Fibroblast of lung (primary cell): ENCODE data around the gene ABCB9. TPM values are rescaled to one million over a fixed set of nuclear protein-coding genes. Genes with fewer than 3 reads are reported as not detected.

Experiments used
- DNase-seq, 2 donors: peaks; one replicate each; pipeline versions ENCODE4 v3.0.0 to v3.0.0-alpha.2; 2010; ENCODE audit warnings: low read depth in 2 of 2
- H2AFZ ChIP-seq: 2 replicates; pipeline ENCODE4 v1.5.1; 2012; ENCODE audit warnings: low read length, control low read depth, inconsistent platforms
- H3K27ac ChIP-seq: 2 replicates; pipeline ENCODE4 v1.5.1; 2011; ENCODE audit warnings: low read length, control low read depth; ENCODE audit not compliant: insufficient read depth
- H3K27me3 ChIP-seq: 2 replicates; pipeline ENCODE4 v1.5.1; 2011; ENCODE audit warnings: mild to moderate bottlenecking, low read length; ENCODE audit not compliant: control insufficient read depth, insufficient read depth
- H3K36me3 ChIP-seq: 2 replicates; pipeline ENCODE4 v1.5.1; 2011; ENCODE audit warnings: low read length; ENCODE audit not compliant: control insufficient read depth, insufficient read depth
- H3K4me1 ChIP-seq: 2 replicates; pipeline ENCODE4 v1.5.1; 2011; ENCODE audit warnings: low read length; ENCODE audit not compliant: control insufficient read depth, insufficient read depth; ENCODE audit errors: extremely low read depth
- H3K4me2 ChIP-seq: 2 replicates; pipeline ENCODE4 v1.5.1; 2011; ENCODE audit warnings: low read length, control low read depth; ENCODE audit not compliant: insufficient read depth; ENCODE audit errors: extremely low read depth
- H3K4me3 ChIP-seq, 4 experiments: fragments of 200-600 bp in 1 of 4; sonication (generic) in 1 of 4; replicated peaks in 1 of 4; 2 replicates each; pipeline ENCODE4 v1.5.1; 2011 to 2016; ENCODE audit warnings: low read length in 4 of 4, low read depth in 3 of 4, mild to moderate bottlenecking in 3 of 4, control low read depth in 2 of 4, inconsistent platforms in 1 of 4, mixed read lengths in 1 of 4; ENCODE audit not compliant: insufficient read depth in 1 of 4; ENCODE audit errors: control extremely low read depth in 1 of 4
- H3K79me2 ChIP-seq: 2 replicates; pipeline ENCODE4 v1.5.1; 2012; ENCODE audit warnings: mild to moderate bottlenecking, low read length, inconsistent platforms; ENCODE audit not compliant: control insufficient read depth, insufficient read depth
- H3K9ac ChIP-seq: 2 replicates; pipeline ENCODE4 v1.5.1; 2011; ENCODE audit warnings: mild to moderate bottlenecking, low read length, control low read depth; ENCODE audit not compliant: insufficient read depth
- H3K9me3 ChIP-seq: 2 replicates; pipeline ENCODE4 v1.5.1; 2012; ENCODE audit warnings: low read depth, low read length; ENCODE audit not compliant: control insufficient read depth, insufficient read depth
- H4K20me1 ChIP-seq: 2 replicates; pipeline ENCODE4 v1.5.1; 2011; ENCODE audit warnings: low read length; ENCODE audit not compliant: control insufficient read depth, insufficient read depth; ENCODE audit errors: extremely low read depth
- EZH2 ChIP-seq: IDR thresholded peaks from 2 replicates; pipeline ENCODE4 v1.5.1; 2012; ENCODE audit warnings: low read length, control low read depth, mild to moderate bottlenecking; ENCODE audit errors: missing control alignments
- polyA plus RNA-seq, 2 donors: library from polyadenylated mRNA; depleted of rRNA in 1 of 2; stranded (reverse) in 1 of 2; unstranded in 1 of 2; fragments of >200 nt; gene quantifications; 2 replicates each; pipeline ENCODE4 v1.2.1, GENCODE V29; 2011 to 2012; ENCODE audit warnings: missing spikeins in 1 of 2
- total RNA-seq: library from RNA; depleted of rRNA; stranded (reverse); fragments of >200 nt; gene quantifications from 2 replicates; pipeline ENCODE4 v1.2.1, GENCODE V29; 2014
- TF ChIP-seq, protein P1 (sequence below), 2 donors: IDR thresholded peaks in 1 of 2; conservative IDR thresholded peaks in 1 of 2; 1 replicate in 1 of 2; 2 replicates in 1 of 2; pipeline ENCODE4 v1.5.1; 2011 to 2012; ENCODE audit warnings: low read length in 2 of 2, control low read depth in 1 of 2, inconsistent platforms in 1 of 2, low read depth in 1 of 2, mild to moderate bottlenecking in 1 of 2

The ABCB9 gene
- total and polyA plus RNA-seq, 2 donors (not counting 1 experiment from before 2014, with no cell fraction given) = 3.8 to 6.3 TPM

DNA sequence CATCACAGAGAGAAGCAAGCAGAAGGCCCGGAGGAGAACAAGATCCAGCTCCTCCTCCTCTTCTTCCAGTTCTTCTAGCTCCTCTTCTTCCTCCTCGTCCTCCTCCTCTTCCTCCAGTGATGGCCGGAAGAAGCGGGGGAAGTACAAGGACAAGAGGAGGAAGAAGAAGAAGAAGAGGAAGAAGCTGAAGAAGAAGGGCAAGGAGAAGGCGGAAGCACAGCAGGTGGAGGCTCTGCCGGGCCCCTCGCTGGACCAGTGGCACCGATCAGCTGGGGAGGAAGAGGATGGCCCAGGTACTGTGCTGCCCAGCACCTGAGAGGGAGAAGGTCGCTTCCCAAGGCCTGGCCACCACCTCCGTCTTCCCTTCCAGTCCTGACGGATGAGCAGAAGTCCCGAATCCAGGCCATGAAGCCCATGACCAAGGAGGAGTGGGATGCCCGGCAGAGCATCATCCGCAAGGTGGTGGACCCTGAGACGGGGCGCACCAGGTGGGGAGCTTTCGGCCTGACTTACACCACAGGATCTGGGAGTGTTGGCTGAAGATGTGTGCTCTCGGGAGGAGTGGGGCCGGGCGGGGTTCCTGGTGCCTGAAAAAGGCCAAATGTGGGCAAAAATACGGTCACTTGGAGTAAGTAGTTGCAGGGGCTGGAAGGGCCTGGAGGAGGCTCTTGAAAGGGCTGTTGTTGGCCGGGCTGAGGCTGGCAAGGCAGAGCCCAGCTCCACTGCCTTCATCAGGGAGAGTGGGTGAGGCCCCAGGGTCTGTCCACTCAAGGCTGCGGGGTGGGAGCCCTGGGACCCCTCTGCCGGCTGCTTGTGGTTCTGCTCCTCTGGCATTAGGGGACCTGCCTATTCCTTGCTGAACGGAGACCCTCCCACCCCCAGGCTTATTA is 15.6 kb upstream of the ABCB9 start:
- H3K27me3 ChIP-seq = no peaks in the 10 kb centered on the region
- peak in 1 of 2 donors; percentile 4 for DNase-seq
- H3K4me2 ChIP-seq = peak overlapping the region; percentile 76
- peaks cover 28% of the 10 kb centered on the region for H3K36me3 ChIP-seq
- H3K9me3 ChIP-seq = no peaks in the 10 kb centered on the region
- peaks cover 27% of the 10 kb centered on the region for H3K4me1 ChIP-seq
- TF ChIP-seq EZH2 = no peak
- TF ChIP-seq, protein P1, sequence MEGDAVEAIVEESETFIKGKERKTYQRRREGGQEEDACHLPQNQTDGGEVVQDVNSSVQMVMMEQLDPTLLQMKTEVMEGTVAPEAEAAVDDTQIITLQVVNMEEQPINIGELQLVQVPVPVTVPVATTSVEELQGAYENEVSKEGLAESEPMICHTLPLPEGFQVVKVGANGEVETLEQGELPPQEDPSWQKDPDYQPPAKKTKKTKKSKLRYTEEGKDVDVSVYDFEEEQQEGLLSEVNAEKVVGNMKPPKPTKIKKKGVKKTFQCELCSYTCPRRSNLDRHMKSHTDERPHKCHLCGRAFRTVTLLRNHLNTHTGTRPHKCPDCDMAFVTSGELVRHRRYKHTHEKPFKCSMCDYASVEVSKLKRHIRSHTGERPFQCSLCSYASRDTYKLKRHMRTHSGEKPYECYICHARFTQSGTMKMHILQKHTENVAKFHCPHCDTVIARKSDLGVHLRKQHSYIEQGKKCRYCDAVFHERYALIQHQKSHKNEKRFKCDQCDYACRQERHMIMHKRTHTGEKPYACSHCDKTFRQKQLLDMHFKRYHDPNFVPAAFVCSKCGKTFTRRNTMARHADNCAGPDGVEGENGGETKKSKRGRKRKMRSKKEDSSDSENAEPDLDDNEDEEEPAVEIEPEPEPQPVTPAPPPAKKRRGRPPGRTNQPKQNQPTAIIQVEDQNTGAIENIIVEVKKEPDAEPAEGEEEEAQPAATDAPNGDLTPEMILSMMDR (conservative IDR thresholded peaks at IDR 0.05 in 1 of 2, IDR thresholded peaks at IDR 0.05 in 1 of 2; ENCODE audit: low read depth in 1 of 2, low read length in 2 of 2) = no peak
- peak overlapping the region; percentile 4 for H3K27ac ChIP-seq
- H2AFZ ChIP-seq = no peak overlapping the region
- H4K20me1 ChIP-seq = no peaks in the 10 kb centered on the region
- H3K9ac ChIP-seq = peak overlapping the region; percentile 75
- H3K79me2 ChIP-seq = peaks cover 30% of the 10 kb centered on the region
- H3K4me3 ChIP-seq = peak overlapping the region; percentile 76 to 82 (median 79)

DNA sequence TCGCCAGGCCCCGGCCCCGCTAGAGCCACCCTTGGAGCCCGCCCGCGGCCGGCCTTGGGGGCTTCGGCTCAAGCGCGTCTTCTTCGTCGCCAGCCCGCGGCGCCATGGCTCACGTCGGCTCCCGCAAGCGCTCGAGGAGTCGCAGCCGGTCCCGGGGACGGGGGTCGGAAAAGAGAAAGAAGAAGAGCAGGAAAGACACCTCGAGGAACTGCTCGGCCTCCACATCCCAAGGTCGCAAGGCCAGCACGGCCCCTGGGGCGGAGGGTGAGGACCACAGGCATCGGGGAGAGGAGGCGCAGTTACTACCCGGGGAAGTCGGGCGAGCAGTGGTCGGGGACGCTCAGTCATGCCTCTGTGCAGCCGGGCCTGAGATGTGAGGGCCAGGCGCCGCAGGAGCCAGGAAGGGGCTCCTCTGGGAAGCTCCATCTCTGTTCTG is 14.8 kb upstream of the ABCB9 start:
- no peak for TF ChIP-seq EZH2
- TF ChIP-seq, protein P1 (conservative IDR thresholded peaks at IDR 0.05 in 1 of 2, IDR thresholded peaks at IDR 0.05 in 1 of 2; ENCODE audit: low read depth in 1 of 2, low read length in 2 of 2) = no peak
- H3K27ac ChIP-seq = peak overlapping the region; percentile 46
- no peaks in the 10 kb centered on the region for H3K9me3 ChIP-seq
- H3K4me1 ChIP-seq = peaks cover 33% of the 10 kb centered on the region
- H3K4me3 ChIP-seq = peak overlapping the region; percentile 76 to 82 (median 79)
- H3K9ac ChIP-seq = peak overlapping the region; percentile 75
- DNase-seq = peak in 1 of 2 donors; percentile 27
- no peaks in the 10 kb centered on the region for H3K27me3 ChIP-seq
- peak overlapping the region; percentile 76 for H3K4me2 ChIP-seq
- H2AFZ ChIP-seq = no peak overlapping the region
- no peaks in the 10 kb centered on the region for H4K20me1 ChIP-seq
- peaks cover 37% of the 10 kb centered on the region for H3K79me2 ChIP-seq
- peaks cover 25% of the 10 kb centered on the region for H3K36me3 ChIP-seq

DNA sequence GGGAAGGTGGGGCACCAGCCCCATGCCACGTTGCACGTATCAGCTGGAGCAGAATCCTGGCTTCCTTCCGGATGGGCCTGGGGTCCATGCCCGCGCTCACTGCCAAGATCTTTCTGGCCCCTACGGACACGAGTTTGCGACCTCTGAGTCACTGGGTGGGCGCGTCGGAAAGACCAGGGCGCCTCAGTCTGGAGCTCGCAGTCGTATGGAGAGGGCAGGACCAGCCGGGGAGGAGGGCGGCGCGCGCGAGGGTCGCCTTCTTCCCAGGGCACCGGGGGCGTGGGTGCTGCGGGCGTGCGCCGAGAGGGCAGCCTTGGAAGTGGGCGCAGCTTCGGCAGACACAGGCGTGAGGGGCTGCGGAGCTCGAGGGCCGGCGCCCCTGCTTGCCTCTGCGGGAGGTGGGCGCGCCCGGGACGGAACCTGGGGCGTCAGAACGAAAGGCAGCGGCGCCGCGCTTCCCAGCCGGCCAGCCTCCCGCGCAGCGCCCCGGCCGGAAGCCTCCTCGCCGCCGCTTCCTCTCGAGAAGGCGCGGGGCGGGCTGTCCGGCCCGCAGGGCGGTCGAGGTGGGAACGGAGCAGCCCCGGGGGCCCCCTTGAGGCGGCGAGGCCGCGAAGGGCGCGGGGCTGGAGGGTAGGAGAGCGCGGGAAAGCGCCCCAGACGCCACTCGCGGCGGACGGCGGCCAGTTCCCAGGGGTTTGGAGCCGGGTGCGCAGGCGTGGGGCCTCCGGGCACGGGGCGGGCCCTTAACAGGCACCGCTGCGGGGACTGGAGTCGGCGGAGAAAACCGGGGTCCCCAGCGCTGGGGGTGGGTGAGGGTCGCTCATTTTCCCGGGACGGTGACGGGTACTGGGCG is 14.1 kb upstream of the ABCB9 start, which contains the start of gene ARL6IP4:
ARL6IP4 (plus strand) TSS at position 499 of the 853 bp plus-strand sequence. CDS start 459 bp downstream, outside the sequence.
- no peaks in the 10 kb centered on the region for H3K9me3 ChIP-seq
- H4K20me1 ChIP-seq = no peaks in the 10 kb centered on the region
- peaks cover 21% of the 10 kb centered on the region for H3K36me3 ChIP-seq
- TF ChIP-seq, protein P1 (conservative IDR thresholded peaks at IDR 0.05 in 1 of 2, IDR thresholded peaks at IDR 0.05 in 1 of 2; ENCODE audit: low read depth in 1 of 2, low read length in 2 of 2) = no peak
- TF ChIP-seq EZH2 = no peak
- H3K4me2 ChIP-seq = peak within 1 kb of the TSS; percentile 95
- peak within 1 kb of the TSS; percentile 75 for H3K9ac ChIP-seq
- peaks cover 43% of the 10 kb centered on the region for H3K79me2 ChIP-seq
- no peaks in the 10 kb centered on the region for H3K27me3 ChIP-seq
- H3K27ac ChIP-seq = peak within 1 kb of the TSS; percentile 46
- H3K4me1 ChIP-seq = peaks cover 35% of the 10 kb centered on the region
- peak; percentile 61 to 64 for DNase-seq
- peak within 1 kb of the TSS; percentile 76 to 82 (median 79) for H3K4me3 ChIP-seq
- peak within 1 kb of the TSS; percentile 32 for H2AFZ ChIP-seq
